HG02798 (cell line): ENCODE data around the gene TCF12.
A peak's percentile ranks its signal among the peaks of the same experiment; 100 is the strongest.

Experiments used
- ATAC-seq: cut with Tn5 transposase; IDR thresholded peaks from one replicate; pipeline ENCODE4 v1.9.1; 2021; ENCODE audit warnings: mild to moderate bottlenecking; ENCODE audit not compliant: unreplicated experiment, poor library complexity

Gene TCF12

DNA sequence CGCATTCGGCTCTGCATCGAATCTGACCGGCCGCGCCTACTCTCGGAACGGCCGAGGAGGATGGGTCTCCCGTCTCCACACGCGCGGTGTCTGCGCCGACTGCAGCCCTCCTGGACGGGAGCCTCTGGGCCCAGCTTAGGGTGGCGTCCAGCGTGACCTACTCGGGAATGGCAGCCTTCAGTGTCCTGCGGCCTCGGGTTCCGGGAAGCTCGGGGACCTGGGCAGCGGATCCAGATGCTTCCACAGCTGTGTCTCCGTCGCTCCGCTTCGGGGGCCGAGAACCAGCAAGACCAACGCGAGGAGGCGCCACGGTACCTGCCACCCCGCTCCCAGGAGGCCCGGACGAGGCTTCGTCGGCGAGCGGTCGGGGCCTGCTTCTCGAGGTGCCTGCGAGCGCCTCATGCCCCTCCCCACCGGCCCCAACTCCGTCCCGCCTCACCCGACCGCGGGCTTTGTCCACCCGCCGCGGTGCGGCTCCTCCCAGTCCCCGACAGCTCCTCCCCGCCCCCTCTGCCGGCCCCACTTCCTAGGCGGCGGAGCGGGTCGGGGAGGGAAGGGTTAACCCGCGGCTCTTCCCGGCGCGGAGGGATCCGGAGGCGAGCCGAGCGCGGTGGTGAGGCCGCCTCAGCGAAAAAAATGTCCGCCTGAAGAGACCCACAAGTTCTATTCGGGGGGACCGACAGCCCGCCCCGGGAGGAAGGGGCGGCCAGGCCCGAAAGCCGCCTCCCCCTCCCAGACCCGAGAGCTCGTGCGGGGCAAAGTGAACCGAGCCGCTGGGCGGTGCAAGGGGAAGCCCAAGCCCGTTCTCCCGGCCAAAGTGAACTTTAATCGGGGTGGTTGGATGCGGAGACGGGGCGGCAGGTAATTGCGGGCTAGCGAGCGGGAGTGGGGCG lies at the start of gene TCF12:
Gene TCF12, plus strand, starts transcription at position 599 of the 893 bp plus-strand sequence. CDS start 1,270 bp downstream, outside the sequence.
- peak; percentile 86 for ATAC-seq

DNA sequence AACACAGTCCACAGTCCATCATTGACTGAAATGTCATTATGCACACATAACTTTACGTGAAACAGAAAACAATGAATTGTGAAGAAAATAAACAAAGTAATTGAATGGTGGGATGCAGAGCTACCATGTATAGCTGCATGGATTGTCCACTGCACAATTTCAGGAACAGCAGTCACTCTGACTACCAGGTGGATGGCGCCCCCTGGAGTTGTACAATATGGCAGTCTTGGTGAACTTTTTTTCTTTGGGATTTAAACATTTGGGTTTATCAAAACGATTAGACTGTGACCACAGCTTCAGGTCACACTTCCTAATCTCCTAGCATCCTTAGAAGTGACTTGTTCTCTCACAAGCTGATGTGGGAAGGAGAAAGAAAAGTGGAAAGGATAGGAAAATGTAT lies 48.9 kb upstream of the TCF12 start:
- no peak for ATAC-seq

DNA sequence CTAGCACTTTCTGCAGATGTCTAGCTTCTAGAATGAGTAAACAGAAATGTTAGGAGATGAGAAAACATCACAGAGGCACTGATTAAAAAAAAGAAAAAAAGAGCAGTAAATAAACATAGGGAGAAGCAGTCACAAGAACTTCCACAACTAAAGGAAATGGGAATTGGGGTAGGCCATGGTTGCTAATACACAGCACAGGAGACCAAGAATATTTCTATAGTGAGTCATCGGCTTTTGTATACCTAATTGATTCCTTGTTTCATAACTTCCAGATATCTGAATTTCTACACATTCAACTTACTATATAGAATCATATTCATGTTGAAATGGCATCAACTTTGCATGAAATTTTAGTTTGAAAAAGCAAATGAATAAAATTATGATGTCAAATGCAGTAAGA lies 47.3 kb upstream of the TCF12 start:
- no peak for ATAC-seq

DNA sequence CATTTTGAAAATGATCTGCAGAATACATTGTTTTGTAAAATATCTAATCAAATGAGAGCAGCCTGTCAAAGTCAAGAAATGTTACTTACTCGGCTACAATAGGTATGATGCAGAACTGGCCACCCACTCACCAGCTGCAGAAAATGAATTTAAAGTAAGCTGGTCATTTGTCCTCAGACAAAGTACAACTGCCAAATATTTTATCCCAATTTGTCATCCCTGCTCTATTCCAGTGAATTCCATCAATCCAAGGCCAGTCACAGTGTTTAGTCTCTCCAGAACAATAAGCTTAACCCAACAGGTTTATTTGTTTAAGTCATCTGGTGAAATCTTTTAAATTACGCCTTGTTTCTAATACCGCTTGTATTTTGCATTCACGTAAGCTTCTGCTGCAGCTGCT lies 46.6 kb upstream of the TCF12 start:
- no peak for ATAC-seq

DNA sequence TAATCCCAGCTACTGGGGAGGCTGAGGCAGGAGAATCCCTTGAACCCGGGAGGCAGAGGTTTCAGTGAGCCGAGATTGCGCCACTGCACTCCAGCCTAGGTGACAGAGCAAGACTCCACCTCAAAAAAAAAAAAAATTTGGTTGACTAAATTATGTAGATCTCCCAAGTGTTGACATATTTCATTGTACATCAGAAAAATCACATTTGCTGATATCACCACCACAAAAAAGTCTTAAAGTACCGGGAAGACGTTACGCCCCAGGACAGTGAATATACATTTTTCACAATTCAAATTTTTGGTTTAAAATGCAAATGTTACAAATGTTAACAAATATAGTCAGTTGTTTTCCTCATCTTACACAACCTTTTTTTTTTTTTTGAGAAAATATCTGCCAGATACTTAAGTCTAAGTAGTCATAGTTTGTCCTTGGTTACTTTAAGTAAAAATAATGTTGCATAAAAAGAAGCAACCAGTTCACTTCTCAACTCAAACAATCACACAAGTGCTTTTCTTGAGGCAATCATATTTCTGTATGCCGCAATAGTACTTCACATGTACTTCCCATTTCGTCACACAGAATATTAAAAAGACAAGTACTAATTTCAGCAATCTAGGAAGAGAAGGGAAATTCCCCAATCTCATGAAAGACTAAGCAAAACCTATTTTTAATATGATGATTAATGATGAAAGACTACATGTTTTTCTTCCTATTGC lies 41.0 kb upstream of the TCF12 start:
- no peak for ATAC-seq

DNA sequence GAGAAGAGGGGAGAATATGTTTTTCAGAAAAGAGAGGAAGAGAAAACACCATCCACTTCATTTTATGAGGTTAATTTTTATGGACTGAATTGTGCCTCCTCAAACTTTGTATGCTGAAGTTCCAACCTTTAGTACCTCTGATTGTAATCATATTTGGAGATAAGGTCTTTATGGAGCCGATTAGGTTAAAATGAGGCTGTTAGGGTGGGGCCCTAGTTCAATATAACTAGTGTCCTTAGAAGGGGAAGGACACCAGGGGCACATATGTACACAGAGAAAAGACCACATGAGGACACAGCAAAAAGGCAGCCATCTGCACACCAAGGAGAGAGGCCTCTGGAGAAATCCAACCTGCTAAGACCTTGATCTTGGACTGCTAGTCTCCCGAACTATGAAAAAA lies 38.9 kb upstream of the TCF12 start:
- ATAC-seq, result no peak

DNA sequence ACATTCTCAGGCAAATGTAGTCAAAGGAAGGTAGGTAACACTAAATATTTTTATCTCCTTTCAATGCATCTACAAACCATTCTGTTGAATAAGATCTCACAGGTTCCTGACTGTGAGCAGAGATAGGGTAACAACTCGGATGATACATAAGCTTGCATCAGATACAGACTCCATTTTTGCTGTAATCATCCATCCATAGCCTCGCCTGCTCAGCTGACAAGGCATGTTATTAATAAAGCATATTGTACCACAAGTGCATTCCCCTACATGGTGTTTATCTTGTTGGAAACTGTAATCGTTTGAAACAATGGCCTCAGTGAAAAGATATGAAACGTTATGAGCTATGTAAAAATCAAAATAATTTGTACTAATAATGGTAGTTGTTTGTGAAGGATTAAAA lies 35.4 kb upstream of the TCF12 start:
- no peak for ATAC-seq

DNA sequence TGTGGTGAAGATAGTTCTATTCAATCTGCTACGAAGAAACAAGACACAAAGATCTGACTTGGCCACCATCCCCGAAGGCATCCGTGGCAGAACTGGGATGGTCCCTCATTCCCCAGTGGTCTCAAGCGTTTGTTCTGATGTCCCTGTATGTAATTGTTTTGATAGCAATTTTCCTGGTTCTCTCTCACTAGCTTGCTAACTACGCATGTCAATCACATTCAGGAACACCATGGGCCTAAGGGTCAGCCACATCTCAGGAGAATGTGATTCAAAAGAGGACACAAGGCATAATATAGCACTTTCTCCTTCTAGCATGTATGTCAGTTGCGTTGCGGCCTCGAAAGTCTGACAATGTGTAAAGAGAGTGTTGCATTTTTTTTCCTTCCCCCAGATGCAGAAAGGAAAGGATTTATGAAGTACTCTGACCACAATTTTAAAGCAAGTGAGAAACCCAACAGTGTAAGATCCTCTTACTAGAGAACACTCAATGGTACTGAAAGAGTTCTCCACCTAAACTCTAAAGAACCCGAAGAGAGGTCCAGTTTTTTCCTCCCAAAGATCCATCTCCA lies 32.0 kb upstream of the TCF12 start:
- ATAC-seq, result no peak

DNA sequence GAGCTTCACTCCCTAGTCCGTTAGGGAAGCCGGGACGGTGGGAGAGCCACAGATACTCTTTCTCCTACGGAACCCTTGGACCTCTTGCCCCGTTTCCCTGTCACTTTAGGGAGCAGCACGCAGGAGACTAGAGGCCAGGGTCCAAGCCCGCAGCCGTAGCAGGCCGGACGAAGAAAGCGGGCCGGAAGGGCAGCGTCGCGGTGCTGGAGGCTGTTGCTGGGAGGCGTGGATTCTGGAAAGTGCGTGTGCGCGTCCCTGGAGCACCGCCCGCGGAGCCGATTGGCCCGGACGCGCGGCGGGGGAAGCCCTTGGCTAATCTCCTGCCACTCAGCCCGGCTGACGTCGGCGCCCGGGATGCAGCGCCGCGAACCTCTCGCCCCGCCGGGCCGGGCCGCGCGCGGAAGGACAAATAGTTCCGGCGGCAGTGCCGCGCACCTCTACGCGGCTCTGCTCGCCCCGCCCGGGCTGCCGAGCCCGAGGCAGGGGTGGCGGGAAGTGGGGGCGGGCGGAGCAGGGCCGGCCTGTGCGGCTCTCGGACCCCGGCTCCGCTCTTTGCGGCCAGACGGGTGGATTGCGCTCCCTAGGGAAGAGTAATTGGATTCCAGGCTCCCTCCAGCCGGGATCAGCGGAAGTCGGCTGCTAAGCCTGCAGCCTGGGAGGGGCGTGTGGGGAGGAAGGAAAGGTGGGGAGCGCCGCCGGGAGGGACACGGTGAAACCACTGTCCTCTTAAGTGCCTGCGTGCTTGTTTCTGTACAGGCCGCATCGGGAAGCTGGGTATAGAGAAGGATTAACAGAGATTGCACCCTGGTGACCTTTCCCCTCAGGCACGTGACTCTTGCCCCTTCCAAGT lies 31.3 kb upstream of the TCF12 start:
- peak; percentile 93 for ATAC-seq

DNA sequence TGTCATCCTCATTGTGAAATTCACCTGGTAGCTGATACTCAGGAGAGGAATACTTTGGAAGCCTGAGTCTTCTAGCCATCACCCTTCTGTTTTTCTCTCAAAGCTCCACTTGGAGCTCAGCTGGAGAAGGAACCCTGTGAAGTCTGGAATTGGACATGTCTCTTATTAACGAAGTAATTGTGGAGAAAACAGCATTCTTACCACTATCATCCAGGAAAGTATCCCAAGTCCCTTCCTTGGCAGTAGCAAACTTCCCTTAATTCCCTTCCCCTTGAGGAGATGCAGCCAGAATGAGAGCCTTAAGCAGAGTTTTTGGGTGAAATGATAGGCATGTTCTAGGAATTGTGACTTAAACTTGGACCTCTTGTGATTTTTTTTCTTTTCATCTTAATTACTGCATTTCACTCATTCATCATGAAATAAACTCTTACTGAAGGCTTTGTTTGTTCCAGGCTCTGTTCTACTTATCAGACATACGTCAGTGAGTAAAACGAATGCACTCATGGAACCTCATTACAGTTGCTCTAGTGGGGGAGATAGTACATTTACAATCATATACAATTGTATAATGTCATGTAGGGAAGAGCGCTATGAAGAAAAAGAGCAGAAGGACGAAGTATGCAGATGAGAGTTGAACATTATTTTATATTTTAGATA lies 30.5 kb upstream of the TCF12 start:
- no peak for ATAC-seq

DNA sequence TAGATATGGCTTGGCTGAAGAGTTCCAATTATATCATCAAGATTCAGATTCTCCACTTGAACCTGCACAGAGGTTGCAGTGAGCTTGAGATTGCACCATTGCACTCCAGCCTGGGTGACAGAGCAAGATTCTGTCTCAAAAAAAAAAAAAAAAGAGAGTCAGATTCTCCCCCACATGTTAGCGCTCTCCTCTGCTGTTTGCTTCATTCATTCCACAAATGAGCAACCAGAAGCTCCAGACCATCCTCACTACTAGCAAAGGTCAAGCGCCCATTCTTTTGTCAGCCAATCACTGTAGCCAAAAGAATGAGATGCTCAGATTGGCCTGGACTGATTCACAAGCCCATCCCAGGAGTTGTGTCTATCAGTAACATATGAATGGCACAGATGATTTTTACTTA lies 28.4 kb upstream of the TCF12 start:
- ATAC-seq, result no peak

DNA sequence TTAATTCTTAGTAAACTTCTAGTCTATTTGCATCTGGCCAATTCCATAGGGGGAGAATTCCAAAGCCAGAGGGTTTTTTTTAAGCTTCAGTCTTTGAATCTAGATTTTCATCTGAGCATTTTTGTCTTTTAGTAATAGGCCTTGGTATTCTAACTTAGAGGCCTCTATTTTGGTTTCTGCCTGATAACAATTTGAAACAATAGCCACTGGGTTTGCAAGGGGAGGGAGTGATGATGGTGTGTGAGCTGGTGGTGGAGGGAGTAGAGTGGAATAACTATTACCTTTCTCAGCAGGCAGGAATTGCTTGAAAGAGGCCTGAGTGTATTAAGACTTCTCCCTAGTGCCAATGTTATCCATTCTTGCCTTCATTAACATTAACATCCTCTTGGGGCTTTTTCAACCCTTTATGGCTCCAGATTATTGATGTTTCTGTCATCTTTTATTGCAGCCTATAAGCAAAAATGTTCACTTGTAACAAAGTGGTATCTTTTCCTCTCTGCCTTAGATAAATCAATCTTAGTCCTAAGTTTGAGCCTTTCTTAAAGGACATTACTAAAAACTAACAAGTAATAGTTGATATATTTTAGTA lies 26.5 kb upstream of the TCF12 start:
- ATAC-seq, result no peak

DNA sequence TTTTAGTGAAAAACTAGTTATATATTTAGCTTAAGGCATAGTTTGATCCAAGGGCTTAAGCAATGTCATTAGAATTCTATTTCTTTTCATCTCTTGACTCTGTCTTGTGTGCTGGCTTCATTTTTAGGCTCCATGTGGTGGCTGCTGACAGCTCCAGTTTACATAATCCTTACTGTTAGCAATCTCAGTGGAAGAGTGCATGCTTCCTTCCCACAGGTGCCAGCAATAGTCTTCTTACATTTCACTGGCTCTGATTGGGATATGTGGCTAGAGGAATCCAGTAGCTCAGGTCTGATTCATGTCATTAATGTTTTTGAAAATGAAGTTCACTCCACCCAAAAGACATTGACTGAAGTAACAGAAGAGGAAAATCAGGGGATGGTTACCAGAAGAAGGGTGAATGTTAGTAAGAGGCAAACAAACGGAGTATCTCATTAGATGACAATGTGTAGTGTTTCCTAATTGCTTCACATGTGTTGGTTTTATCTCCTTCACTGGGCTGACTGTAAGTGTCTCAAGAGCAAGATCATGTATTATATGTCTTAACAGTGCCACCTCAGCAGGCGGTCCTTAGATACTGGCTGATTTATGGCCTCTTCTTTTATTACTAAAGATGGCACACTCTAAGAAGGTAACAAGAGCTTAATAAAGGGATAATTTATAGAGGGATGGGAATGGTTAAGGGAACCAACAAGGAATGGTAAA lies 25.6 kb upstream of the TCF12 start:
- no peak for ATAC-seq

DNA sequence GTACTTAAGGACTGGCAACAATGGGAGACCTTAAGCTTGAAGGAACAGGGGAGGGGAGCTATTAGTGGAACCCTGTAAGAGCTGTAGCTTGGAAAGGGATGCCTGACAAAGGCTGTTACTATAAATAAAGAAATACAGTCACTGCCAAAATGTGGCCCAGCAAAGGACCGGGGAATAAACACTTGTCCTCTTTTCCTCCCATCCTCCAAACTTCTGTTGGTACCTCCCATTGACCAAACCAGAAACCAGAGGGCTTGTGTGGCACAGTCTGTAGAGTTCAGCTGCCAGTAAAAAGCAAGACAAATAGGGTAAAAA lies 25.1 kb upstream of the TCF12 start:
- no peak for ATAC-seq

DNA sequence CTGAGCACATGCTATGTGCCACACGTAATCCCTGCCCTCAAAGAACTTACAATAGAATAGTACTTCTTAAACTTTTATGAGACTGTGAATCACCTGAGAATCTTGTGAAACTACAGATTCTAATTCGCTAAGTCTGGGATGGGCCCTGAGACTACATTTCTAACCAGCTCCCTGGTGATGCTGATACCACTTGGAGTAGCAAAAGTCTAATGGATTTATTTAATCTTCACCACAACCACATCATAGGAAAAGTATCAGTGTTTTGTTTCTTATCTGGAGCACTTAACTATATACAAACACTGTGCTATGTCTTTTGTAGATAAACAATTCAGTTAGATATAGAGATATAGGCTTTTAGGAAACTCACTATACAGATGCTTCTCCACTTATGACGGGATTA lies 23.8 kb upstream of the TCF12 start:
- no peak for ATAC-seq

DNA sequence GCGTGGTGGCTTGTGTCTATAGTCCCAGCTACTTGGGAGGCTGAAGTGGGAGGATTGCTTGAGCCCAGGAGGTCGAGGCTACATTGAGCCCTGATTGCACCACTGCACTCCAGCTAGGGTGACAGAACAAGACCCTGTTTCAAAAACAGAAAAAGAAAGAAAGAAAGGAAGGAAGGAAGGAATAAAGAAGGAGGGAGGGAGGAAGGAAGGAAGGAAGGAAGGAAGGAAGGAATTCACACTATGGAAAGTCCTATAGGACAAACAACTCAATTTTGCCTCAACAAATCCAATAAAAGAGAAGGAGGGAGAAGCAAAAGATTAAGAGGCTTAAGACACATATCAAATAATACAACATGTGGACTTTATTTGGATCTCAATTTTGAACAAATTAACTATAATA lies 16.5 kb upstream of the TCF12 start:
- no peak for ATAC-seq

DNA sequence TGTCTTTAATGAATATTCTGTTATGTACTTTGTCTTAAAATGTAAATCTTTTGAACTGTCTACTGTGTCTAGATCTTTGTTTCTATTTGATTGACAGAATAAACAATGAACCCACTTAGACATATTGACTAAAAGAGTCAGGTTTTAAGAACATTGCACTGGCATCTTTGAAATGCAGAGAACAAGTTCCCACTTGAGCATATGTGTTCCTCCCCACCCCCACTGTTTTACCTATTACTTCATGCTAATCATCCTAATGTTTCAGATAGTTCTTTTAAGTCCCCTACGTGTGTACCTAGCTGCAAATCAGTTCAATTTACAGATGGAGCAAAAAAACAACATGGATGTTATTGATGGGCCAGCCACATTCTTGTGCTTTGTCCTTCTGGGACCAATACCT lies 11.7 kb upstream of the TCF12 start:
- ATAC-seq, result no peak

DNA sequence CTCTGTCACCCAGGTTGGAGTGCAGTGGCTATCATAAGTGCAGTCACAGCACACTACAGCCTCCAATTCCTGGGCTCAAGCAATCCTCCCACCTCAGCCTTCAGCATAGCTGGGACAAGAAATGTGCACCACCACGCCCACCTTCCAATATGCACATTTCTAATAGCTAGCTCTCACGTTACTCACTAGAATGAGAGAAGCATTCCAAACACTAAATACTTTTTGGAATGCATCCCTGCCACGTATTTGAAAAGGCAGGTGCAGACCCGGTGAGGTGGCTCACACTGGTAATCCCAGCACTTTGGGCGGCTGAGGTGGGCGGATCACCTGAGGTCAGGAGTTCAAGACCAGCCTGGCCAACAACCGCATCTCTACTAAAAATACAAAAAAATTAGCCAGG lies 7.6 kb upstream of the TCF12 start:
- ATAC-seq, result no peak

DNA sequence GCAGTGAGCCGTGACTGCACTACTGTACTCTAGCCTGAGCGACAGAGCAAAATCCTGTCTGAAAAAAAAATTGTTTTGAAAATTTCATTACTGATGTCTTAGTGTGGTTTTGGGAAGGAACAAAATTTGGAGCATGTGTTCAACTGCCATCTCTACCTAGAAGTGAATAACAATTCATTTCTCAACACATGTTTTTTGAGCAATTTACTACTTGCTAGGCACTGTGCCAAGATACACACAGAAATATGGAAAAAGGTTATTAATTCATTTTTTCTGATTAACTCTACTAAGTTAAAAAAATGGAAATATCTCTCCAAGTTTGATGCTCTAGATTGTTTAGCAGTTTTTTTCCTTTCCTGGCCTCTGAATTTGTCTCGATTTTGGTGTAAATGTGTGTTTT lies 5.2 kb upstream of the TCF12 start:
- ATAC-seq, result no peak
